Omental fat pad (tissue), 4 donors: ENCODE results near the gene RRN3. TPM values are rescaled to one million over a fixed set of nuclear protein-coding genes. Genes with fewer than 3 reads are reported as not detected.
A peak's percentile ranks its signal among the peaks of the same experiment; 100 is the strongest.

Experiments
- ATAC-seq: fragments of 150-250 bp; one replicate; pipeline ENCODE4 v1.9.1; 2016; ENCODE audit warnings: mild to moderate bottlenecking, moderate library complexity; ENCODE audit not compliant: low FRiP score
- DNase-seq: peaks from one replicate; pipeline ENCODE4 v3.0.0-alpha.2; 2019; ENCODE audit warnings: low spot score
- total RNA-seq, 4 donors: library from RNA; depleted of rRNA; stranded (reverse); fragments of >200 nt; gene quantifications; one replicate each; pipeline ENCODE4 v1.1.0, GENCODE V29; 2016
- TF ChIP-seq, protein P1 (sequence below), 3 donors: fragments of 450-650 bp; IDR thresholded peaks; one replicate each; pipeline ENCODE4 v1.5.1; 2016 to 2017; ENCODE audit warnings: antibody characterized with exemption in 3 of 3, mild to moderate bottlenecking in 3 of 3, moderate library complexity in 2 of 3

The RRN3 gene
- total RNA-seq, 4 donors from 2014 or later = 29.3 to 55.4 (median 41.9) TPM

DNA sequence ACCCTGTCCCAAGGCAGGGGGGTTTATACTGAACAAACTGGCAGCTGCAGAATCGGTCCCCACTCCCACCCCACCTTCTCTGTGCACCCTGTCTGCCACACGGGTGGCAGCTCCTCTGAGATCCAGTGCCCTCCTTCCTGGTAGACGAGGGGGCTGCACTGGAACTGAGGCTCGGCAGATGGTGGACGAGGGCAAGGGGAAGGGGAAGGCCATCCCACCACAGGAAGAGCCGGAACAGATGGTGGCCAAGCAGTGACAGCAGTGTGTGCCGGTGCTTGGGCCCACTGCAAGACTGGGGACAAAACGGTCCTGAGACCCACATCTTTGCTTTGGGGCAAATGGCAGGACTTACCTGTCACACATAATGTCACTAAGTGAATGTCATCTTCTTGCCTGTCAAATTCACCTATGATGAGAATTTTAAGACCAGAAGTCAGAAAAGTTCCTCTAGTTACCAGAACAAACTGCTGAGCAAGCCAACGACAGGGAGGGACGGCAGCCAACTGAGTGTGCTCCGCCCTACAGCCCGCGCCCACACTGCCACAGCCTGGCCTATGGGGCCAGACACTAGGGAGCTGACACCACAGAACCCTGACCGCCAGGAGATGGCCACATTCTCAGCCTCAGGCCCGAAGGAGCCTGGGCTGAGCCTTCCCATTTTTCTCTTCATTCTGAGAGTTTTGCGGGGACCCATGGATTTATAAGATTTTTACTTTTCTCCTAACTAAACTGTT, 52.6 kb downstream of the RRN3 start:
- TF ChIP-seq, protein P1, sequence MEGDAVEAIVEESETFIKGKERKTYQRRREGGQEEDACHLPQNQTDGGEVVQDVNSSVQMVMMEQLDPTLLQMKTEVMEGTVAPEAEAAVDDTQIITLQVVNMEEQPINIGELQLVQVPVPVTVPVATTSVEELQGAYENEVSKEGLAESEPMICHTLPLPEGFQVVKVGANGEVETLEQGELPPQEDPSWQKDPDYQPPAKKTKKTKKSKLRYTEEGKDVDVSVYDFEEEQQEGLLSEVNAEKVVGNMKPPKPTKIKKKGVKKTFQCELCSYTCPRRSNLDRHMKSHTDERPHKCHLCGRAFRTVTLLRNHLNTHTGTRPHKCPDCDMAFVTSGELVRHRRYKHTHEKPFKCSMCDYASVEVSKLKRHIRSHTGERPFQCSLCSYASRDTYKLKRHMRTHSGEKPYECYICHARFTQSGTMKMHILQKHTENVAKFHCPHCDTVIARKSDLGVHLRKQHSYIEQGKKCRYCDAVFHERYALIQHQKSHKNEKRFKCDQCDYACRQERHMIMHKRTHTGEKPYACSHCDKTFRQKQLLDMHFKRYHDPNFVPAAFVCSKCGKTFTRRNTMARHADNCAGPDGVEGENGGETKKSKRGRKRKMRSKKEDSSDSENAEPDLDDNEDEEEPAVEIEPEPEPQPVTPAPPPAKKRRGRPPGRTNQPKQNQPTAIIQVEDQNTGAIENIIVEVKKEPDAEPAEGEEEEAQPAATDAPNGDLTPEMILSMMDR (IDR thresholded peaks at IDR 0.05) = no peak
- DNase-seq (no peak), ATAC-seq (peak; percentile 93)

DNA sequence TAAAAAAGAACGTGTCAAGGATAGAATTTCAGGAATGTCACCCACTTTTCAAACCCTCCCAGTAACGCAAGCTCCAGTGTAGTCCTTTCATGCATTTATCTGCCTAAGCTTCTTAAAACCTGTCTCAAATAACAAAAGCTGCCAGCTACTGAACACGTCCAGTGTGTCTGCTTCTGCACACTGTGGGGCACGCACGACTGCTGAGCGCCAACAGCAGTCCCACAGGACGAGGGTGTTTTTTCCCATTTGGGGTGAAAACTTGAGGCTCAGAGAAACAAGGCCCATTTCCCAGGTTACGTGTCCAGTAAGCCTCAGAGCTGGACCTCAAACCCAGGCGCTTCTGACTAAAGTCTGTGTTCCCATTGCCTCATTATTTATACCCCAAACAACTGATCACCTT, 55.4 kb downstream of the RRN3 start:
- TF ChIP-seq, protein P1 (IDR thresholded peaks at IDR 0.05) = no peak
- no peak for ATAC-seq
- no peak for DNase-seq

DNA sequence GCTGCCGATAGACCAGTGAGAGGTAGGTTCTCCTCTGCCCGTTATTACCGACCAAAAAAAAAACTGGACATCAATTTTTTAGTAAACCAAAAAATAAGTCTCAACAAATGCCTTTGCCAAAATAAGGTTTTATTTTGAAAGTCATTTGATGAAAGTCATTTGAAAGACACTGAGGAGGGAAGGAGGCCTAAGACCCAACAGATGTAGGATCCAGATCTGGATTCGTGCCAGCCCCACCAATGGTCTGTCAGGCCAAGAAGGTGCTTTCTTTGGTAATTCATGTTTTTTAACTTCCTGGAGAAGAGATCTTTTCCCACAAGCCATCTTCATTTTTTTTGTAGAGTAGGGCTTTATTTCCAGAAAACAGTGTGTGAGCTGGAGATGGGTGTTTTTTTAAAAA, 56.3 kb downstream of the RRN3 start:
- no peak for DNase-seq
- ATAC-seq = no peak
- TF ChIP-seq, protein P1 (IDR thresholded peaks at IDR 0.05) = no peak

DNA sequence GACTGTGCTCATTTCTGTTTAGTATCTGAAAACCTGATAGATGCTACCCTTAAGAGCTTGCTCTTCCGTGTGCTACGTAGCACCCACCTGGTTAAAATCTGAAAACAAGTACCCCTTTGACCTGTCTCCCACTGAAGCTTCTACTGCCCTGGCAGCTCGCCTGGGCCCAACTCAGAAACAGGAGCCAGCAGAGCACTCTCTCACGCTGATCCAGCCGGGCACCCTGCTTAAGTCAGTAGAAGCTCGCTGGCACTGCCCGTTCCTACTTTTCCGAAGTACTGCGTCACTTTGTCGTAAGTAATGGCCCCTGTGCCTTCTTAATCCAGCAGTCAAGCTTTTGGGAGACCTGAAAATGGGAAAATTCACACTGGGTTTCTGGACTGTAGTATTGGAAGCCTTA, 57.1 kb downstream of the RRN3 start:
- ATAC-seq (no peak), DNase-seq (no peak)
- TF ChIP-seq, protein P1 (IDR thresholded peaks at IDR 0.05) = no peak

DNA sequence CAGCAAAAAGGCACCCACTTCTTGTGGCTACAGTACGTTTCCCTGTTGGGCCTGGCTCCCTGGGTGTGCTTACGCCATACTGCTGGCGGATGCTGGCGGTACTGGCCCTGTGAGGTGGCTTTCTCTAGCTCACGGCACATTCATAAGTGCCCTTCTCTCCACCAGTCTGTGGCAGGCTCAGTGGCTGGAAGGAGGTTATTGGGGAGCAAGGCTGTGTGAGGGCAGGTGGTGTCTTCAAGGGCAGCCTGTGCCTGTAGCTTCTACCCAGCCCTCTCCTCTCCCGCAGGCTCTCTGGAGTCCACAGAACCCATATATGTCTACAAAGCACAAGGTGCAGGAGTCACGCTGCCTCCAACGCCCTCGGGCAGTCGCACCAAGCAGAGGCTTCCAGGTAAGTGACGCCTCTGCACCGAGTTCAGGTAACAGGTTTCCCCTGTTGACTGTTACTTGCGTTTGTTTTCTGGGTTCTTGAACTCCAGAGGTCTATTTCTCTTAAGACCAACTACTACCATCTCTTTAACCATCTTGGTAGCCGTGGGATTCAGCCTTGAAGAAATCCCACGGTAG, 58.8 kb downstream of the RRN3 start:
- ATAC-seq = no peak

DNA sequence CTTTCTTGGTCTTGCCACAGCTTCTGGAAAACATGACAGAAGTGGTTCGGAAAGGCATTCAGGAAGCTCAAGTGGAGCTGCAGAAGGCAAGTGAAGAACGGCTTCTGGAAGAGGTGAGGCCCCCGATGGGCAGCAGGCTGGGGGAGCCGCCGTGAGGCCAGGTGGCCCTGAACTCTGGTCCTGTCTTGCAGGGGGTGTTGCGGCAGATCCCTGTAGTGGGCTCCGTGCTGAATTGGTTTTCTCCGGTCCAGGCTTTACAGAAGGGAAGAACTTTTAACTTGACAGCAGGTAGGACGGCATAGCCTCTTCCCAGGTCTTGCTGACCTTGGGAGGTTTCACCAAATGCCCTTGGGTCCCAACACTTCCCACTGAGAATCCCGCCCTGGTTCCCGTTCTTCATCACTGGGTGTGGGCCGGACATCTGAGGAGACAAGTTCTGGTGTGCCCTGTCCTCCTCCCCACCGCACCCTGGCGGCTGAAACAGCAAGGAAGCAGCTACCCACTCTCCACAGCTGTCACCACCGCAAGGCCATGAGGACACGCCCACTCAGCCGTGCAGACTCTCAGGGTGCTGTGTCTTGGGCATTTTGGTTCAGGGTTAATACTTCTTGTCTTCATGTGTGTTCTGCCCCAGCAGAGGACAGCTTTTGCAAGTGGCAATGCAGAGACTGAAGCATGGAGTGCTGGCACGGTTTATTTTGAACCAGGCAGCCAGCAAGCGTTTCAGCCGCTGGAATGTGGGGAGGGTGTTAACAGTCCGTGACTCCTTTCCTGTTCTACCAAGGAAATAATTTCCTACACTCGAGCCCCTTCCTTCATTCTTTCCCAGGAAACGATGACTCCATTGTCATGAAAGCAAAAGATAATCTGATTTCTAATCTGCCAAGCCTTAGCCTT, 59.6 kb downstream of the RRN3 start:
- ATAC-seq = no peak
- DNase-seq = no peak
- TF ChIP-seq, protein P1 (IDR thresholded peaks at IDR 0.05) = no peak

More for the DNA sequence above, 58.8 kb downstream of the RRN3 start:
- TF ChIP-seq, protein P1 (IDR thresholded peaks at IDR 0.05) = no peak
- DNase-seq = no peak
